Adrenal gland (tissue), 5 donors: ENCODE measurements around the gene PARD3B.

Experiments used
- CTCF ChIP-seq, 6 experiments: fragments of 450-650 bp in 4 of 6; fragments of 200-600 bp in 2 of 6; sonication (generic) in 1 of 6; IDR thresholded peaks; 1 replicate in 5 of 6; 2 replicates in 1 of 6; pipeline versions ENCODE4 v1.5.1 to v1.8.0; 2016 to 2021; ENCODE audit warnings: antibody characterized with exemption in 6 of 6, mild to moderate bottlenecking in 2 of 6, moderate library complexity in 1 of 6
- POLR2A ChIP-seq, 2 donors: fragments of 450-650 bp; IDR thresholded peaks; one replicate each; pipeline ENCODE4 v1.6.1; 2017; ENCODE audit warnings: antibody characterized with exemption in 2 of 2, mild to moderate bottlenecking in 2 of 2, moderate library complexity in 1 of 2
- donor health status: DM: no; HTN: no; CAD: no.

DNA sequence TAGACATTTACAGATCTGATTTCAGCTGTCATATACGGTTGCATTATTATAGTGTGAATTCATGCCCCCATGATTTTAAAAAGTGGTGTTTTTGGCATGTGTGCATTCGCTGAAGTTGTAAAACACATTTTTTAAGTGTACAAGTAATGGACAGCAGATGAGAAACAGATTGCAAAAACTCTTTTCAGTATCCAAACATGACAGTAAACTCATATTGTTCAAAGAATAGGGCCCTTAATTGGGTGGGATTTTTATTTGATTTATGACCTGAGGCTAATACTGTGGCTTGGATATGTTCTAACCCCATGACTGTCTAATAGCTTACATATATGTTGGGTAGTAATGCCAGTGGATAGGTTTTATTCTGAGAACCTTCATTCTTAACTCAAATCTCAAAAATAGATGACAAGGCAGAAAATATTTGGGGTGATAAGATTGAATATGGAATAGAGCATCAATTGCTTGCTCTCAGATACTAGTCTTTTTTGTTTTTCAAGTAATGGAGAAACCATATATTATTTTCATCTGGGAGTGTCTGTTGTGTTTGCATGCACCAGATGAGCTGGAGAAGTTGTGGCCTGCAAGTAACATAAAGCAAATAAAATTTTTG lies 118.6 kb downstream of the PARD3B start:
- TF ChIP-seq CTCF (IDR thresholded peaks at IDR 0.05) (no peak), POLR2A (IDR thresholded peaks at IDR 0.05) (no peak)
